ENCODE measurements around the gene DRG2. TPM values are rescaled to one million over a fixed set of nuclear protein-coding genes. Genes with fewer than 3 reads are reported as not detected.

The DRG2 gene
- total and polyA plus RNA-seq, 2 of the 13 experiments (the other 11 are each of a cell fraction or from before 2014, with no cell fraction given): 20.1 to 26.6 TPM

DNA sequence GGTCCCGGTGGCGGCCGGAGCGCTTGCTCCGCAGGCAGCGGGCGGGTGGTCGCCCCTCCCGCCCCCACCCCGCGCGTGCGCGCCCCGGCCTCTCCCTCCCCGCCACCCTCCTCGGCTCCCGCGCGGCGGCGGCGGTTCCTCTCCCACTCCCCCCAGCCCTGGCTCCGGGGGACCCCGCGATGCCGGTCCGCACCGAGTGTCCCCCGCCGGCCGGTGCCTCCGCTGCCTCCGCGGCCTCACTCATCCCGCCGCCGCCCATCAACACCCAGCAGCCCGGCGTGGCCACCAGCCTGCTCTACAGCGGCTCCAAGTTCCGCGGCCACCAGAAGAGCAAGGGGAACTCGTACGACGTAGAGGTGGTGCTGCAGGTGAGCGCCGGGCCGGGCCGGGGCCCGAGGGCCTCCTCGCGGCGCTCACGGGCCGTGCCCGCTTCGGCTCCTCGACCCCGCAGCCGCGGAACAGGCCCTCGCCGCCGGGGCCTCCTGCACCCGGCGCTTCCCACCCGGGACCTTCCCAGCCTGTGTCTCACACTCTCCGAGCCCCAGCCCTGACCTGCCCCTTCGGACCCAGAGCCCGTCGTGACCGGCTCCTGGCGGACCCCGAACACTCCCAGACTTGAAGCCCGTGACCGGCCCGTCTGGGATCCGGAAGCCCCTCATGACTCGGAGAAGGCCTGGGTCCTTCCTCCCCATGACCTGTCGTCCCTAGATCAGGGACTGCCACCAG, 48.0 kb upstream of the DRG2 start (continued):
- TF ChIP-seq CBX2 (IDR thresholded peaks at IDR 0.05; ENCODE audit: low read depth, low read length) (no peak), CBX2 (CRISPR knock-in tag; IDR thresholded peaks at IDR 0.05; ENCODE audit: low read depth) (no peak), ZNF501 (CRISPR knock-in tag; IDR thresholded peaks at IDR 0.05) (0 out of 2 replicates have a peak, but pooled peaks have one; percentile 55), BATF2 (CRISPR knock-in tag; IDR thresholded peaks at IDR 0.05) (0 out of 2 replicates have a peak, but pooled peaks have one; percentile 17), CHD4 (IDR thresholded peaks at IDR 0.05; ENCODE audit: borderline replicate concordance, low read length) (no peak), ZNF589 (CRISPR knock-in tag; conservative IDR thresholded peaks at IDR 0.05) (0 out of 2 replicates have a peak, but pooled peaks have one; percentile 12), IRF2 (CRISPR knock-in tag; IDR thresholded peaks at IDR 0.05) (no peak), ZFP82 (CRISPR knock-in tag; IDR thresholded peaks at IDR 0.05; ENCODE audit: borderline replicate concordance) (peak; percentile 77; the same call in 1 of the 2 replicates), MZF1 (CRISPR knock-in tag; IDR thresholded peaks at IDR 0.05; ENCODE audit: borderline replicate concordance) (no peak), DNMT1 (CRISPR knock-in tag; IDR thresholded peaks at IDR 0.05) (0 out of 2 replicates have a peak, but pooled peaks have one; percentile 39), ZNF569 (CRISPR knock-in tag; IDR thresholded peaks at IDR 0.05; ENCODE audit: borderline replicate concordance) (no peak), ZNF883 (CRISPR knock-in tag; IDR thresholded peaks at IDR 0.05; ENCODE audit: not compliant biosample characterization) (peak; percentile 53), GLI4 (CRISPR knock-in tag; IDR thresholded peaks at IDR 0.05; ENCODE audit: borderline replicate concordance) (peak; percentile 79; the same call in 1 of the 2 replicates), PHF20 (CRISPR knock-in tag; IDR thresholded peaks at IDR 0.05) (no peak), ZSCAN25 (CRISPR knock-in tag; IDR thresholded peaks at IDR 0.05) (0 out of 2 replicates have a peak, but pooled peaks have one; percentile 29), ZNF564 (CRISPR knock-in tag; IDR thresholded peaks at IDR 0.05) (0 out of 2 replicates have a peak, but pooled peaks have one; percentile 19), MEIS2 (CRISPR knock-in tag; IDR thresholded peaks at IDR 0.05) (peak; percentile 39; the same call in 1 of the 2 replicates), ZNF777 (CRISPR knock-in tag; IDR thresholded peaks at IDR 0.05) (peak; percentile 43; the same call in 1 of the 2 replicates), ZNF652 (CRISPR knock-in tag; IDR thresholded peaks at IDR 0.05; ENCODE audit: borderline replicate concordance, low read depth) (no peak), SIN3A (IDR thresholded peaks at IDR 0.05; ENCODE audit: borderline replicate concordance, low read depth, low read length) (peak; percentile 10; the same call in 1 of the 2 replicates), ZNF33B (CRISPR knock-in tag; IDR thresholded peaks at IDR 0.05) (0 out of 2 replicates have a peak, but pooled peaks have one; percentile 70), ZNF260 (CRISPR knock-in tag; IDR thresholded peaks at IDR 0.05; ENCODE audit: borderline replicate concordance, low read depth) (no peak), ZFP37 (CRISPR knock-in tag; IDR thresholded peaks at IDR 0.05; ENCODE audit: borderline replicate concordance) (no peak), ZNF770 (CRISPR knock-in tag; IDR thresholded peaks at IDR 0.05) (no peak), ZSCAN12 (CRISPR knock-in tag; IDR thresholded peaks at IDR 0.05) (peak; percentile 55; the same call in 1 of the 2 replicates), ZNF12 (CRISPR knock-in tag; IDR thresholded peaks at IDR 0.05) (no peak), KDM6A (CRISPR knock-in tag; IDR thresholded peaks at IDR 0.05; ENCODE audit: low read depth) (no peak)
- TF ChIP-seq, protein P1, sequence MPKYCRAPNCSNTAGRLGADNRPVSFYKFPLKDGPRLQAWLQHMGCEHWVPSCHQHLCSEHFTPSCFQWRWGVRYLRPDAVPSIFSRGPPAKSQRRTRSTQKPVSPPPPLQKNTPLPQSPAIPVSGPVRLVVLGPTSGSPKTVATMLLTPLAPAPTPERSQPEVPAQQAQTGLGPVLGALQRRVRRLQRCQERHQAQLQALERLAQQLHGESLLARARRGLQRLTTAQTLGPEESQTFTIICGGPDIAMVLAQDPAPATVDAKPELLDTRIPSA (CRISPR knock-in tag; IDR thresholded peaks at IDR 0.05; ENCODE audit: borderline replicate concordance): no peak

Measured in HepG2 (cell line).